IMR-90 (cell line): ENCODE results near the gene C3orf18.

Experiments used
- BHLHE40 ChIP-seq: fragments of 150-350 bp; IDR thresholded peaks from 2 replicates; pipeline ENCODE4 v1.6.1; 2016; ENCODE audit warnings: mild to moderate bottlenecking, low read depth, low read length
- CEBPB ChIP-seq: IDR thresholded peaks from 2 replicates; pipeline ENCODE4 v1.6.1; 2012; ENCODE audit warnings: low read depth, low read length, improper control_type of control experiment
- CHD1 ChIP-seq: IDR thresholded peaks from 2 replicates; pipeline ENCODE4 v1.6.1; 2012; ENCODE audit warnings: low read depth, low read length, improper control_type of control experiment
- MXI1 ChIP-seq: IDR thresholded peaks from 2 replicates; pipeline ENCODE4 v1.6.1; 2012; ENCODE audit warnings: low read depth, mild to moderate bottlenecking, low read length, moderate library complexity, borderline replicate concordance
- NFE2L2 ChIP-seq: fragments of 150-350 bp; IDR thresholded peaks from 2 replicates; pipeline ENCODE4 v1.6.1; 2016; ENCODE audit warnings: low read depth, mild to moderate bottlenecking, low read length
- POLR2A ChIP-seq: IDR thresholded peaks from 2 replicates; pipeline ENCODE4 v1.6.1; 2012; ENCODE audit warnings: mild to moderate bottlenecking, low read depth, low read length
- RAD21 ChIP-seq: IDR thresholded peaks from 2 replicates; pipeline ENCODE4 v1.6.1; 2012; ENCODE audit warnings: low read length, improper control_type of control experiment
- RFX5 ChIP-seq: IDR thresholded peaks from 2 replicates; pipeline ENCODE4 v1.8.0; 2012; ENCODE audit warnings: low read depth, mild to moderate bottlenecking, low read length, moderate library complexity
- SMC3 ChIP-seq: fragments of 150-350 bp; IDR thresholded peaks from 2 replicates; pipeline ENCODE4 v1.6.1; 2016; ENCODE audit warnings: low read depth, mild to moderate bottlenecking, antibody characterized with exemption, low read length, moderate library complexity
- TF ChIP-seq, protein P1 (sequence below): conservative IDR thresholded peaks from 2 replicates; pipeline ENCODE4 v1.5.1; 2012; ENCODE audit warnings: mild to moderate bottlenecking, low read depth, low read length, improper control_type of control experiment
- TF ChIP-seq, protein P2 (sequence below): fragments of 150-350 bp; IDR thresholded peaks from 2 replicates; pipeline ENCODE4 v1.6.1; 2016; ENCODE audit warnings: low read depth, mild to moderate bottlenecking, low read length, moderate library complexity, borderline replicate concordance

DNA sequence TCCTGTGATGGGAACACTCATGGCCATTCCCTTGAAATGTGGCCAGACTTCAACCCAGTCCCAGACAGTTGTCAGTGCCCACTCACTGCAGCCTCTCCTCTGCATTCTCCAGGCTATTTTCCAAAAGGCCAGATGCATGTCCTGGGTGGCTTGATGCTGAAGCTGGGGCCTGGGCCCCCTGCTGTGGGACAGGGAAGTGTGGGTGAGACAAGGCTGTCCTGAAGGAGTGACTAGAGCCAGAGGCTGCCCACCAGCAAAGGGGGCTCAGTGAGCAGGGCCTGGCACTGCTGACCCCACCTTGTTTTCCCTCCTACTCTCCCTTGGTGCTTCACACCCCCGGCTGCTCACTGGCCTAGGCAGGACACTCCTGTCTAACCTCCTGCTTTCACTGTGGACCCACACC, 32.2 kb upstream of the C3orf18 start:
- TF ChIP-seq, protein P1, sequence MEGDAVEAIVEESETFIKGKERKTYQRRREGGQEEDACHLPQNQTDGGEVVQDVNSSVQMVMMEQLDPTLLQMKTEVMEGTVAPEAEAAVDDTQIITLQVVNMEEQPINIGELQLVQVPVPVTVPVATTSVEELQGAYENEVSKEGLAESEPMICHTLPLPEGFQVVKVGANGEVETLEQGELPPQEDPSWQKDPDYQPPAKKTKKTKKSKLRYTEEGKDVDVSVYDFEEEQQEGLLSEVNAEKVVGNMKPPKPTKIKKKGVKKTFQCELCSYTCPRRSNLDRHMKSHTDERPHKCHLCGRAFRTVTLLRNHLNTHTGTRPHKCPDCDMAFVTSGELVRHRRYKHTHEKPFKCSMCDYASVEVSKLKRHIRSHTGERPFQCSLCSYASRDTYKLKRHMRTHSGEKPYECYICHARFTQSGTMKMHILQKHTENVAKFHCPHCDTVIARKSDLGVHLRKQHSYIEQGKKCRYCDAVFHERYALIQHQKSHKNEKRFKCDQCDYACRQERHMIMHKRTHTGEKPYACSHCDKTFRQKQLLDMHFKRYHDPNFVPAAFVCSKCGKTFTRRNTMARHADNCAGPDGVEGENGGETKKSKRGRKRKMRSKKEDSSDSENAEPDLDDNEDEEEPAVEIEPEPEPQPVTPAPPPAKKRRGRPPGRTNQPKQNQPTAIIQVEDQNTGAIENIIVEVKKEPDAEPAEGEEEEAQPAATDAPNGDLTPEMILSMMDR: no peak
- TF ChIP-seq POLR2A (no peak), SMC3 (no peak), RFX5 (no peak), RAD21 (no peak), MXI1 (no peak), BHLHE40 (no peak), NFE2L2 (no peak), CEBPB (no peak), CHD1 (no peak)
- TF ChIP-seq, protein P2, sequence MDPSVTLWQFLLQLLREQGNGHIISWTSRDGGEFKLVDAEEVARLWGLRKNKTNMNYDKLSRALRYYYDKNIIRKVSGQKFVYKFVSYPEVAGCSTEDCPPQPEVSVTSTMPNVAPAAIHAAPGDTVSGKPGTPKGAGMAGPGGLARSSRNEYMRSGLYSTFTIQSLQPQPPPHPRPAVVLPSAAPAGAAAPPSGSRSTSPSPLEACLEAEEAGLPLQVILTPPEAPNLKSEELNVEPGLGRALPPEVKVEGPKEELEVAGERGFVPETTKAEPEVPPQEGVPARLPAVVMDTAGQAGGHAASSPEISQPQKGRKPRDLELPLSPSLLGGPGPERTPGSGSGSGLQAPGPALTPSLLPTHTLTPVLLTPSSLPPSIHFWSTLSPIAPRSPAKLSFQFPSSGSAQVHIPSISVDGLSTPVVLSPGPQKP: no peak
